HG02840 (cell line): Measurements from ENCODE around the gene TALDO1.

Source experiments
- ATAC-seq: cut with Tn5 transposase; IDR thresholded peaks from one replicate; pipeline ENCODE4 v1.9.1; 2021; ENCODE audit warnings: mild to moderate bottlenecking, moderate library complexity, moderate number of reproducible peaks; ENCODE audit not compliant: unreplicated experiment, low FRiP score

The TALDO1 gene

DNA sequence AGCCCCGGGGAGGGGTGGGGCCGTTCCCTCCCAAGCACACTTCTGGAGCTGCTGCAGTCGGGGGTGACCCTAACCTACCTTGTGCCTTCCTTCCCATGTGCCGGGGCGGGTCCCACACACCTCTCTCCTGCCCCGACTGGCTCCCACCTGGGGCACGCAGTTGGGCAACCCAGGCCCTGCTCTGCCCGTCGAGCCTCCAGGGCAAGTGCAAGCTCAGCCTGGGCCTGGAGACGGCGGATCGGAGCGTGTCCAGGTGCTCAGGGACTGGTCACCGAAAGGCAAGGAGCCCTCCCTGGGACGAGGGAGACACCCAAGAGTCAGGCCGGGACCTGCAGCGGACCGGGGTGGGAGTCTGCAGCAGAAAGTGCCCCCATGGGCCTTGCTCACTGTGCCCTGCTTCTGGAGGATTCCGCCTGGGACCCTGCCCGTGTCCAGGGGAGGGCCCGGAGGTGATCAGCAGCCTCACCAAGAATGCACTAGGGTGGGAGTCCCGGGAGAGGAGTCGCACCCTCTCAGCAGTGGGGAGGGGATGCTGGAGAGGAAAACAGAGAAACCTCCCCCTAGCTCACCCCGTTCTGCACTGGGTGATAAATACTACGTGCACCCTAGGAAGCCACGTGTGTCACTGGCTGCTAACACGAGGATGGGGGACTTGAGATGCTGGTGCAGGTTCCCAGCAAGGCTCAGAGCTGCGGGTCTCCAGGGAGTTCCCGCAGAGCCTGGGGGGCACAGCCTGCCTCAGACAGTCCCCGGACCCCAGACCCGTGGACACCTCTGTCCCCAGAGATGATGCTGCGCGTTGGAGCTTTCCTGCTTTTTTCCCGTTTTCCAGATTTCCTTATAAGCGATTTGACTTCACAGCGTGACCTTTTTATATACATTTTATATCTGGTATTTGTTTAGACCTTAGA, 35.3 kb downstream of the TALDO1 start:
- ATAC-seq: no peak

- ATAC-seq: no peak
Measured at GRCh38 chr11:783581-784015, 36.3 kb downstream of the TALDO1 start.

DNA sequence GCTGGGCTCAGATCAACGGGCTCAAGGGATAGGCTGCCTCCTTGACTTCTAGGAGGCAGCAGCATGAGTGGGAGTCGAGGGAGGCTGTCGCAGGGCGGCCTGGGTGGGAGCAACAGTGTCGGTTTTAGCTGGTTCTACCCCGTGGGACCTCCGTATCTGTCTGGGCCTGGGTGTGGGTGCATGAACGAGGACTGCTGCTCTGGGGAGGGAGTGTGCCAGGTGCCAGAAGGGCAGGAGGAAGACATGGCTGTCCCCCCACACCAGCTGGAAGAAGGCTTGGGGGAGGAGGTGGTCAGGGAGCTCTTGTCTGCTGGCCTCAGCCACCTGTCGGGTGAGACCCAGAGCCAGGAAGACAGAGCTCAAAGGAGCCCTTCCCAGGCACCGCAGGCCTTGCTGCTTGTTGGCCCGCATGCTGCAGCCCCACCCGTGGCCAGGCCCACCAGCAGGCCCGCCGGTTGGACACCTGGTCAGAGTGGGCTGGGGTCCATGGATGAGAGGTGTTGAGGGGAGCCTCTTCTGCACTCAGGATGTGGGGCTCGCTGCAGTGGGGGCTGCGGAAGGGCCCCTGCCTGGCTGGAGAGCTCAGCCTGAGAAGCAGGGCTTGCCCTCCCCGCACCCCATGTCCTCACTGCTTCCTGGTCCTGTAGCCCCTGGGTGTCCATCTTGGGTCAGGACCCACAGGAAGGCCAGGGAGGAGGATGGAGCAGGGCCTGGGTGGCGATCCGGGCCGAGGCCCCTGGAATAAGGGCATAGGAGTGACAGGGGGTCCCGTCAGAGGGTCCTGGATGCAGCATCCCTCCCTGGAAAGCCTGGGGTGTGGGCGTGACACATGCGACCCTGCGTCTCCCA, 39.2 kb downstream of the TALDO1 start:
- no peak for ATAC-seq

GRCh38 chr11:787084-787675, 39.9 kb downstream of the TALDO1 start:
- no peak for ATAC-seq

DNA sequence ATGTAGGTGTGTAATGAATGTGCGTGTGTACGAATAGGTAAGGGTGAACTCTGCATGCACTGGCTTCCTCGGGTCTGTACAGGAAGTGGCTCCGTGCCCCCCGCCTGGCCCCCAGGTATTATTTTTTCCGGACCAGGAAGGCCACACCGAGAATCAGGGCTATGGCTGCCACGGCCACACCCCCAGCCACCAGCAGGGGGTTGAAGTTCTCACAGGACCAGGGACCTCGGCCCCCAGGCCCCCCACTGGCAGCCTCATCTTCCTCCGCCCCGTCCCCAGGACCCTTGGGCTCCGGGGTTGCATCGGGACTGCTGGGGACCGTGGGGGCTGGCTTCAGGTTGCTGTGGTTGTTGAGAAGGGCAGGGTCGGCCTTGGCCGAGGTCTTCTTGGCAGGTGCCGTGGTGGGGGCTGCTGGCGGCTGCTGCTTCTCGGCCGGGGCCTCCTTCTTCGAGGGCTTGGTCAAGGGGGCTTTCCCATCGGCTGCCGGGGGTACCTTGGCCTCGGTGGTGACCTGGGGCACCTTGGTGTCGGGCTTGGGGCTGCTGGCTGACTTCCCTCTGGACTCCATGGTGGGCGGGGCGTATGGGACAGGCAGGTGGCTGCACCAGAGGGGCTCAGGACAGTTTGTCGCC, 40.9 kb downstream of the TALDO1 start:
- ATAC-seq: no peak

GRCh38 chr11:788953-789940, 42.0 kb downstream of the TALDO1 start:
- no peak for ATAC-seq

DNA sequence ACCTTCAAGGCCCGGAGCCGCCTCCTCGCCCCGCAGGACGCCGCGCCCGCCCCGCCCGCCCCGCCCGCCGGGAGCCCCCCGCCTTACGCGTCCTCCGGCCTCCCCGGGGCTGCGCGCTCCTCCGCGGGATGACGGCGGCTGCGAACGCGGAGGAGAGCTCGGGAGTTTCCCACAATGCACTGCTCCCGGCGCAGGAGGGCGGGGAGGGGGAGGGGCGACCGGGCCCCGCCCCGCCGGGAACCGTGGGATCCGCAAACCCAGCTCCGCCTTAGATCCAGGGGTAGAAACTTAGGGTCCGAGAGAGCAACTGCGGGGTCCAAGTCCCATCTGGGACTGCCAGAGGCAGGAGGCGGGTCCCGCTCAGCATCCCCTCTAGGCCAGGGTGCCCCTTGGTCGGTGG, 42.7 kb downstream of the TALDO1 start, which contains the start of gene CEND1:
TSS of gene CEND1 (minus strand) at position 148 of the 400 bp plus-strand sequence. CDS start 1,514 bp downstream, outside the sequence.
- no peak for ATAC-seq

DNA sequence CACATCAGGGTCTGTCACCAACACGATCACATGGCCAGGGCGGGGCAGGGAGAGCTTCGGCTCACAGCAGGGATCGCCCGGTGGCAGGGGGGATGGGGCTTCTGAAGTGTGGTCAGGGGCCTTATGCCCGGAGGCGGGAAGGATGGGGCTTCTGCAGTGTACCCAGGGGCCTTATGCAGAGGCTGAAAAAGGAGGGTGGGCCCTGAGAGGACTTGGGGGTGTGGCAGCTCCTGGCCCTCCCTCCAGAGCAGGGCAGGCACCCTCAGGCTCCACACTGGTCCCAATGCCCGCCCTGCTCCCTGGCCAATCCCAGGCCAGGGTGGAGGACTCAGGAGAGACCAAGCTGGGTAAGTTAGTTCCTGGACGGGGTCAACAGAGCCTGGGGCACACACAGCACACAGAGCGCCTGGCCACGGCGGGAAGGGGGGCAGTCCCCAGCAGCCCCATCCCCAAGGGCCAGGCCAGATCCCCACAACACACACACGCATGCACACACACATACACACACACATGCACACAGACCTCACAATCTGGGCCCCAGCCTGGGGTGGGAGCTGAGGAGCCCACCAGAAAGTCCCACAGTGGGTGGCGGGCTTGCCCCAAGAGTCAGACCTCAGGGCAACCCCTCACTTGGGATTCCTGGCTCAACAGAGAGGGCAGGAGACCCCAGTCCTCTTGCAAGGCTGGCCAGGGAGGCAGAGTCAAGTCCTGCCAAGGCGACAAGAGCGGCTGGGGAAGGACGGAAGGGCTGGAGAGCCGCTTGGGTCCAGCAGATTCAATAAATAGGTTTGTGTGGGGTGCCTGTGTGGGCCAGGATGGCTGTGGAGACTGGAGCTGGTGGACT, 43.7 kb downstream of the TALDO1 start:
- ATAC-seq: no peak

DNA sequence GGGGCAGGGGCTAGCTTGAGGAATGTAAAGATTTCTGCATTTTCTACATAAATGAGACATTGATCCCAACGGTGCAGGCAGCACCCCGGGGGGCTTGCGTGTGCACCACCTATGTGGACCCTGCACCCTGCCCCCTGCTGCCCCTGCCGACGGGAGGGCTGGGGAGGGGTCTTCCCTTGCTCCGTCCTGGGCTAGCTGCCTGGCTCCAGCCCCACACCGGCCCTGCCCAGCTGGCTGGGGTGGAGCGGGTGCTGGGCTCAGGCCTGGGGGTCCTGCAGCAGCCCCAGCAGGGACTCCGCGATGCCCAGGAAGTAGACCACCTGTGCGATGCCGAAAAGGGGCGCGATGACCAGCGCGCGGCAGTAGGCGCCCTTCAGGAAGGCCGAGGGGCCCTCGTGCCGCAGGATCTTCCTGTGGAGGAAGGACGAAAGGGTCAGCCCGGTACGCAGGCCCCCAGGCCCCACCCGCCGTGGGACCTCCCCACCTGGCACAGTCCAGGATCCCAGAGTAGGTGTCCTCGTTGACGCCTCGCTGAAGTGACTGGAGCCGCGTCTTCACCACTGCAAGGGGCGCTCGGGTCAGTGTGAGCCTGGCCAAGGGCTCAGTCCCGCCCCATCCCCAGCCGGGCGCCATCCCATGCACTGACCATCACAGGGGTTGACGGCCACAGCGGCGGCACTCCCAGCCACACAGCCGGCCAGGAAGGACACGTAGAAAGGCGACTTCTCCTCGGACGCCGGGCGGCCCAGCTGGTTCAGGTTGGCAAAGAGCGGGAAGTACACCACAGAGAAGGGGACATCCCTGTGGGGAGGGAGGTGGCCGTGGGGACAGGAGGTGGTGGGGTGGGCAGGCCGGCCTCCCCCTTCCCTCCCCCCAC, 44.6 kb downstream of the TALDO1 start:
- no peak for ATAC-seq

GRCh38 chr11:792535-792821, 45.2 kb downstream of the TALDO1 start:
- no peak for ATAC-seq

- ATAC-seq: no peak
Measured at GRCh38 chr11:792873-793272, 45.6 kb downstream of the TALDO1 start.

GRCh38 chr11:793556-793955, 46.3 kb downstream of the TALDO1 start:
- ATAC-seq: no peak

DNA sequence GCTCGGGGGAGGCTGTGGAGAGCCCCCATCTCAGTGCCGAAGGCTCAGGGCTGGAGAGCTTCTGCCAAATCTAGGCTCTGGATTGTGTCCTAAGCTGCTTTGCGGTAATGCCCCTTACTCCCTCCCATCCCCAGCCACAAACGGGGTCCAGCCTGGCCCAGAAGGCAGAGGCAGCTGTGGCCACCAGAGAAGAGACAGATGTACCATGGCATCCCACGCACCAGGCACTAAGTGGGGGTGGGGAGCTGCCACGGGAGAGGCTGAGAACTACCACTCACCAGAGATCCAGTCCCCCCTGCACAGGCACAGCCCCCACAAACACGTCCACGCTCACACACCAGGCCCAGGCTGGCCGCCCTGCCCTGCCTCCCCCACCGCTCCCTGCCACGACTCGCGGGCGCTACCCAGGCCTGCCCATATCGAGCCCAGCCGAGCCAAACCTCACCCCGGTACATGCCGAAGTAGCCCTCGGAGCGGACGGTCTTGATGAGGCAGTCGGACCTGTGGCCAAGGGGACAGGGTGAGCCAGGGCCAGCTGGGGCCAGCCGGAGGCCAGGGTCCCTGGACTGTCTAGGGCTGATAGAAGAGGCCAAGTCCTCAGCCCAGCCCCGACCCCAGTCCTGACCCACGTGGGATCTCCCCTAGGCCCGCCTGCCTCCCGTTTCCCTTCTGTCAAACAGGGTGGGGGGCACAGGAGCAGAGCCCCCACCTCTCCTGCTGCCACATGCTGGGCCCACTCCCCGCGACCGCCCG, 46.9 kb downstream of the TALDO1 start:
- no peak for ATAC-seq

DNA sequence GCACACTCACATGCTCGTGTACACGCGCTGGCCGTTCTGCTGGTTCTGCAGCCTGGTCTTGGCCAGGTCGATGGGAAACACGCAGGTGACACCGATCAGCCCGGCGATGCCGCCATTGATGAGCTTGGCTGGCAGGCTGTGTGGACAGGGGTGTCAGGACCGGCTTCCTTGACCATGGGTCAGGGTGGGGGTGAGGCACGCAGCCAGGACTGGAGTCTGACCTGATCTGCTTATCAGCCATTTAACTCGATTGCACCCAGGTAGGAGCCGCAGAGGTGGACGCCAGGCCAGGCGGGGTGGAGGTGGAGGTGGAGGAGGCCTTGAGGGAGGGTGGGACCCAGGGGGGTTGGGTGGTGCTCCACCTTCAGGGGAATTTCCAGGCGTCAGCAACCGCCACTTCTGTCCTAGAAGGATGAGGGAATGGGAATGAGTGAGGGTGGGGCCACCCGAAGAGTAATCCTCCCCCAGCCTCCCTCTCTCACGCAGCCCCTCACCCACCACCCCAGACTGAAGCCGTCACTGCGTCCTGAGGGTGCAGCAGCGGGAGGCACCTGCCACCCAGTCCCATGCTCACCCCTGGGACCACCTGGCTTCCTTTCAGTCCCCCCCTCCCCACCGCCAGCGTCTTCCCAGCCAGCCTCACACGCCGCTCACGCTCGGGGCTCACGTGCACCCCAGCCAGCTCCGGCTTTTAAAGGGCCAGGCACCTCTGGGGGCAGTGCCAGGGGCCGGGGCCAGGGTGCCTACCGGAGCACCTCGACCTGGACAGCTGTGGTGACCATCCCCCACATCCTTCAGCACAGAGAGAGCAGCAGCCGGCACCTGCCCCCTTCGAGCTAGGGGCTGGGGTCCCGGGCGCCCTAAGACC, 47.7 kb downstream of the TALDO1 start:
- no peak for ATAC-seq

DNA sequence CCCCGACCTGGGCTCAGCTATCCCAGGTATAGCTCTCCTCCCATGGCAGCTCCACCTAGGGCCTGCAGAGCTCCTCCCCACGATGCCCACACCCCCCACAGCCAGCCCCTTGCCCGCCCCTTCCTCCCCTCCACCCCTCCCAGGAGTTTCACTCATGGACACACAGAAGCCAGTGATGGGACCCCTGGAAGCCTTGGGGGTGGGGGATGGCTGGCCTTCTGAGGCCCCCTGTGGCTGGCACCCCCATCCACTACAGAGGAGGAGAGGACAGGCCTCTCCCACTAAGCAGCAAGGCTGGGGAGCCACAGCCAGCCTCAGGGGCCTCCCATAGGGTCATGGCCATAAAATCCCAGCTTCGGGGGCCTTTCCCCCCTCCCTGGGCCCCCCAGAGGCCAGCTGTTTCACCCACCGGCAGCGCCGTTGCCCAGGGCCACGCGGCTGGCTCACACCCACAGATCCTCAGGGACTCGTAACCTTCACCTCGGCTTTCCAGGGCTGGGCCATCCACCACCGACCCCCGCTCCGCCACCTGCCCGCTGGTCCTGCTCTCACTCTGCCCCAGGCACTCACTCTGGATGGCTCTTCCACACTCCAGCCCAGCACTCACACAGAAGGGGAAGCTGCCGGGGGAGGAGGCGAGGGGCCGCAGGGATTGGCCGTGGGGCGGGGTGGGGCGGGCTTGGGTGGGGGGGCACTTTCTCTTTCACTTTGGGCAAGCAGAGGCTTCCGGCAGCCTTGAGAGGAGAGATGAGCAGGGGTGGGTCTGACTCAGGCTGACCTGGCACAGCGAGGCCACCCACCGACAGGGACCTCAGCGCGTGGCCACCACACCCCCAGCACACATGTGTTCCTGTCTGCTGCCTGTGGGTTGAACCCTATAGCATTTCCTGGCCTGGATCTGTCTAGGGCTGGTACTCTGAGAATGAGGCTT, 48.6 kb downstream of the TALDO1 start:
- no peak for ATAC-seq
